ENCODE data around the gene MLLT6. TPM values are rescaled to one million over a fixed set of nuclear protein-coding genes. Genes with fewer than 3 reads are reported as not detected.
A peak's percentile ranks its signal among the peaks of the same experiment; 100 is the strongest.
"Not testable (repeated sequence)": the region's sequence is repeated elsewhere in the genome, so short reads cannot be mapped to it uniquely, and the experiment has no call there.

MLLT6 gene
- polyA plus RNA-seq, 2 donors, result 20.9 to 66.1 TPM

- H3K36me3 ChIP-seq (ENCODE audit: control insufficient read depth in 2 of 2, insufficient read depth in 2 of 2, low read length in 1 of 2), result peaks cover 7 to 29% of the 10 kb centered on the region in 2 donors
- no peak overlapping the region for H3K27ac ChIP-seq (ENCODE audit: low read depth in 2 of 2, low read length in 1 of 2)
- WGBS, 2 donors, result 56 to 65% methylated on average over 16 of the region's 16 CpGs
- no peak overlapping the region for H3K4me3 ChIP-seq (ENCODE audit: low read depth in 1 of 2, low read length in 2 of 2)
- H3K9me3 ChIP-seq (ENCODE audit: control insufficient read depth in 2 of 2, insufficient read depth in 1 of 2, low read depth in 1 of 2, low read length in 1 of 2), result no peaks in the 10 kb centered on the region
- peaks cover 2 to 6% of the 10 kb centered on the region in 2 donors for H3K4me1 ChIP-seq (ENCODE audit: control insufficient read depth in 2 of 2, insufficient read depth in 2 of 2, low read length in 1 of 2)
- no peaks in the 10 kb centered on the region for H3K27me3 ChIP-seq (ENCODE audit: control insufficient read depth in 1 of 2, insufficient read depth in 2 of 2, low read length in 2 of 2)
Observed at GRCh38 chr17:38724337-38724988, 19.4 kb downstream of the MLLT6 start.

- H3K27me3 ChIP-seq (ENCODE audit: control insufficient read depth in 1 of 2, insufficient read depth in 2 of 2, low read length in 2 of 2), result no peaks in the 10 kb centered on the region
- H3K9me3 ChIP-seq (ENCODE audit: control insufficient read depth in 2 of 2, insufficient read depth in 1 of 2, low read depth in 1 of 2, low read length in 1 of 2), result no peaks in the 10 kb centered on the region
- H3K27ac ChIP-seq (ENCODE audit: low read depth in 2 of 2, low read length in 1 of 2), result no peak overlapping the region
- peaks cover 7 to 24% of the 10 kb centered on the region in 2 donors for H3K36me3 ChIP-seq (ENCODE audit: control insufficient read depth in 2 of 2, insufficient read depth in 2 of 2, low read length in 1 of 2)
- WGBS, 2 donors, result 74 to 80% methylated on average over 10 of the region's 10 CpGs
- no peak overlapping the region for H3K4me3 ChIP-seq (ENCODE audit: low read depth in 1 of 2, low read length in 2 of 2)
- H3K4me1 ChIP-seq (ENCODE audit: control insufficient read depth in 2 of 2, insufficient read depth in 2 of 2, low read length in 1 of 2), result peaks cover 2 to 6% of the 10 kb centered on the region in 2 donors
Observed at GRCh38 chr17:38725066-38725465, 20.0 kb downstream of the MLLT6 start.

- WGBS, 2 donors, result 62 to 65% methylated on average over 6 to 8 of the region's 8 CpGs
- H3K4me3 ChIP-seq (ENCODE audit: low read depth in 1 of 2, low read length in 2 of 2); H3K27ac ChIP-seq (ENCODE audit: low read depth in 2 of 2, low read length in 1 of 2); H3K9me3 ChIP-seq (ENCODE audit: control insufficient read depth in 2 of 2, insufficient read depth in 1 of 2, low read depth in 1 of 2, low read length in 1 of 2); H3K27me3 ChIP-seq (ENCODE audit: control insufficient read depth in 1 of 2, insufficient read depth in 2 of 2, low read length in 2 of 2): not testable (repeated sequence)
- Histone ChIP-seq H3K4me1 (ENCODE audit: control insufficient read depth in 2 of 2, insufficient read depth in 2 of 2, low read length in 1 of 2) (peaks cover 2 to 12% of the 10 kb centered on the region in 2 donors), H3K36me3 (ENCODE audit: control insufficient read depth in 2 of 2, insufficient read depth in 2 of 2, low read length in 1 of 2) (peaks cover 7 to 18% of the 10 kb centered on the region in 2 donors)
Observed at GRCh38 chr17:38726145-38726544, 21.1 kb downstream of the MLLT6 start.

DNA sequence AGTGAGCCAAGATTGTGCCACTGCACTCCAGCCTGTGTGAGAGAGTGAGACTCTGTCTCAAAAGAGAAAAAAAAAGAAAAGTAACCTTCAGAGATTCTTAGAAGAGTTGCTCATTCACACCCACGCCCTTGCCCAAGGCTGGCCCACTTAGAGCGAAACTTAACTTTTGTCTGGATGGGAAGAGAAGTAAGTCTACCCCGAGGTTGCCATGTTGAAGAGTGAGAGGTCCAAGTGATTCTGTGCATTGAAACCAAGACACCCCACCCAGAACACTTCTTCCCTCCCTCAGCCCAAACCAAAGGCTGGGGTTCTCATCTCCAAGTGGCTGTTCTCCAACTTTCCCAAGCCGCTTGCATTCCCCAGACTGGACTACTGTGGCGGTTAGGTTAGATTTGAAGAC lies 22.7 kb downstream of the MLLT6 start:
- Histone ChIP-seq H3K9me3 (ENCODE audit: control insufficient read depth in 2 of 2, insufficient read depth in 1 of 2, low read depth in 1 of 2, low read length in 1 of 2) (no peaks in the 10 kb centered on the region), H3K27me3 (ENCODE audit: control insufficient read depth in 1 of 2, insufficient read depth in 2 of 2, low read length in 2 of 2) (no peaks in the 10 kb centered on the region), H3K36me3 (ENCODE audit: control insufficient read depth in 2 of 2, insufficient read depth in 2 of 2, low read length in 1 of 2) (peaks cover 3 to 12% of the 10 kb centered on the region in 2 donors), H3K27ac (ENCODE audit: low read depth in 2 of 2, low read length in 1 of 2) (peak overlapping the region; percentile 21 to 30), H3K4me1 (ENCODE audit: control insufficient read depth in 2 of 2, insufficient read depth in 2 of 2, low read length in 1 of 2) (peaks cover 2 to 17% of the 10 kb centered on the region in 2 donors), H3K4me3 (ENCODE audit: low read depth in 1 of 2, low read length in 2 of 2) (no peak overlapping the region)
- 64 to 74% methylated on average over 5 of the region's 5 CpGs for WGBS, 2 donors

DNA sequence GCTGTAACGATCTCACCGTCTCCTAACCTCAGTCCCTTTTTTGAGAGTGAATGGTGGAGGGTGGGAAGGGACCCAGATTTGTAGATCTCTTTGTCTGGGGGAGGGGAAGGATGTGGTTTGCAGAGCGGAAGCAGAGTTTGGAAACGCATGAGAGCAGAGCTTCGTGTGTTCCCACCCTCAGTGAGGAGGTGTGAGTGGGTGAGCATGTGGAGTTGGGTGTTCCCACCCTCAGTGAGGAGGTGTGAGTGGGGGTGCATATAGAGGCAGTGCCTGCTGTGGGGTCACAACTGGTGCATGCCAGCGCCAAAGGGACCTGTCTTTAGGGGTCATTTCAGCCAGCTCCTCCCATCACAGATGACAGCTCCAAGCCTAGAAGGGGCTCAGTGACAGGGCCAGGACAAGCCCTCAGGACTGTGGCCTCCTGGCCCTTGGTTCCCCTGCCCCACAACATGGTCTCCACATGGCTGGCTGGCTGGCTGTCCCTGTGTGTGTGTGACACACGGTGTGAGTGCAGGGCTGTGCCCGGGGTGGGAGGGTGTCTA lies 23.3 kb downstream of the MLLT6 start:
- no peak overlapping the region for H3K4me3 ChIP-seq (ENCODE audit: low read depth in 1 of 2, low read length in 2 of 2)
- peaks cover 2 to 17% of the 10 kb centered on the region in 2 donors for H3K4me1 ChIP-seq (ENCODE audit: control insufficient read depth in 2 of 2, insufficient read depth in 2 of 2, low read length in 1 of 2)
- no peaks in the 10 kb centered on the region for H3K27me3 ChIP-seq (ENCODE audit: control insufficient read depth in 1 of 2, insufficient read depth in 2 of 2, low read length in 2 of 2)
- peak overlapping the region; percentile 8 to 48 for H3K27ac ChIP-seq (ENCODE audit: low read depth in 2 of 2, low read length in 1 of 2)
- H3K36me3 ChIP-seq (ENCODE audit: control insufficient read depth in 2 of 2, insufficient read depth in 2 of 2, low read length in 1 of 2), result peaks cover 0 to 14% of the 10 kb centered on the region in 2 donors
- H3K9me3 ChIP-seq (ENCODE audit: control insufficient read depth in 2 of 2, insufficient read depth in 1 of 2, low read depth in 1 of 2, low read length in 1 of 2), result no peaks in the 10 kb centered on the region
- WGBS, 2 donors, result 66 to 68% methylated on average over 7 to 8 of the region's 8 CpGs

DNA sequence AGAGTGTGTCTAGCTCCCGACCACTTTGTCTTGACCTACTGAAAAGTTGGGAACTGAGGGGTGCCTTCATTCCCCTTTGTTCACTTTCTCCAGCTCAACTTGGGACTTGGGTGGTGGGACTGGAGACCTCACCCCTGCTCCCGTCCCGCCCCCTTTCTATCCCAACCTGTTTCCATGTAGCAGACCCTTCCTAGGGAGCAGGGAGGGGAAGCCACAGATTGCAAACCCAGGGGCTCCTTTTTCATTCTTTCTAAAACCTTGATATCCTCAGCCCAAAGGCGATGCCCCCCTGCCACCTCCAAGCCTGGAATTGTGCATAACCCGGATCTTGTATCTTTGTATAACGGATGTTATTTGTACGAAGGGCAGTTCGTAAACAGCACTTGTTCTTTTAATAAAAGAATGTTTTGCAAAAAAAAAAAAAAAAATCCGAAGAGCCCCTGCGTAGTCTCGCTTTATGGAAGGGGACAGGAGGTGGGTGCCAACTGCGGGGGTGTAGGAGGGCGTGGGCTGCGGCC lies 24.4 kb downstream of the MLLT6 start:
- Histone ChIP-seq H3K27me3 (ENCODE audit: control insufficient read depth in 1 of 2, insufficient read depth in 2 of 2, low read length in 2 of 2) (no peaks in the 10 kb centered on the region), H3K36me3 (ENCODE audit: control insufficient read depth in 2 of 2, insufficient read depth in 2 of 2, low read length in 1 of 2) (peaks cover 0 to 17% of the 10 kb centered on the region in 2 donors), H3K27ac (ENCODE audit: low read depth in 2 of 2, low read length in 1 of 2) (peak overlapping the region; percentile 84 to 91), H3K9me3 (ENCODE audit: control insufficient read depth in 2 of 2, insufficient read depth in 1 of 2, low read depth in 1 of 2, low read length in 1 of 2) (no peaks in the 10 kb centered on the region), H3K4me1 (ENCODE audit: control insufficient read depth in 2 of 2, insufficient read depth in 2 of 2, low read length in 1 of 2) (peaks cover 2 to 17% of the 10 kb centered on the region in 2 donors), H3K4me3 (ENCODE audit: low read depth in 1 of 2, low read length in 2 of 2) (peak overlapping the region; percentile 81 to 86)
- WGBS, 2 donors, result 20 to 21% methylated on average over 14 of the region's 14 CpGs

GRCh38 chr17:38729886-38730525 lies 24.9 kb downstream of the MLLT6 start, which contains the start of gene CISD3:
Gene CISD3 (plus strand): TSS chr17:38730341. CDS start chr17:38730359, 18 bp downstream.
- no peaks in the 10 kb centered on the region for H3K27me3 ChIP-seq (ENCODE audit: control insufficient read depth in 1 of 2, insufficient read depth in 2 of 2, low read length in 2 of 2)
- 0% methylated on average over 45 to 92 of the region's 92 CpGs for whole genome bisulfite sequencing, 2 donors

GRCh38 chr17:38730526-38731379 lies 25.7 kb downstream of the MLLT6 start:
- H3K27ac ChIP-seq (ENCODE audit: low read depth in 2 of 2, low read length in 1 of 2), result peak overlapping the region; percentile 84 to 91
- H3K27me3 ChIP-seq (ENCODE audit: control insufficient read depth in 1 of 2, insufficient read depth in 2 of 2, low read length in 2 of 2), result no peaks in the 10 kb centered on the region
- peaks cover 0 to 20% of the 10 kb centered on the region in 2 donors for H3K4me1 ChIP-seq (ENCODE audit: control insufficient read depth in 2 of 2, insufficient read depth in 2 of 2, low read length in 1 of 2)
- WGBS, 2 donors, result 16% methylated on average over 25 to 27 of the region's 27 CpGs
- H3K36me3 ChIP-seq (ENCODE audit: control insufficient read depth in 2 of 2, insufficient read depth in 2 of 2, low read length in 1 of 2), result peaks cover 0 to 18% of the 10 kb centered on the region in 2 donors
- H3K4me3 ChIP-seq (ENCODE audit: low read depth in 1 of 2, low read length in 2 of 2), result peak overlapping the region; percentile 81 to 86
- H3K9me3 ChIP-seq (ENCODE audit: control insufficient read depth in 2 of 2, insufficient read depth in 1 of 2, low read depth in 1 of 2, low read length in 1 of 2), result no peaks in the 10 kb centered on the region

More at GRCh38 chr17:38729886-38730525, 24.9 kb downstream of the MLLT6 start, which contains the start of gene CISD3:
- Histone ChIP-seq H3K4me1 (ENCODE audit: control insufficient read depth in 2 of 2, insufficient read depth in 2 of 2, low read length in 1 of 2) (peaks cover 2 to 17% of the 10 kb centered on the region in 2 donors), H3K36me3 (ENCODE audit: control insufficient read depth in 2 of 2, insufficient read depth in 2 of 2, low read length in 1 of 2) (peaks cover 0 to 13% of the 10 kb centered on the region in 2 donors), H3K4me3 (ENCODE audit: low read depth in 1 of 2, low read length in 2 of 2) (peak within 1 kb of the TSS; percentile 81 to 86), H3K9me3 (ENCODE audit: control insufficient read depth in 2 of 2, insufficient read depth in 1 of 2, low read depth in 1 of 2, low read length in 1 of 2) (no peaks in the 10 kb centered on the region), H3K27ac (ENCODE audit: low read depth in 2 of 2, low read length in 1 of 2) (peak within 1 kb of the TSS; percentile 84 to 91)

All from esophagus (tissue), 2 donors.